ENCODE data around the gene SH3BGR.

The SH3BGR gene

DNA sequence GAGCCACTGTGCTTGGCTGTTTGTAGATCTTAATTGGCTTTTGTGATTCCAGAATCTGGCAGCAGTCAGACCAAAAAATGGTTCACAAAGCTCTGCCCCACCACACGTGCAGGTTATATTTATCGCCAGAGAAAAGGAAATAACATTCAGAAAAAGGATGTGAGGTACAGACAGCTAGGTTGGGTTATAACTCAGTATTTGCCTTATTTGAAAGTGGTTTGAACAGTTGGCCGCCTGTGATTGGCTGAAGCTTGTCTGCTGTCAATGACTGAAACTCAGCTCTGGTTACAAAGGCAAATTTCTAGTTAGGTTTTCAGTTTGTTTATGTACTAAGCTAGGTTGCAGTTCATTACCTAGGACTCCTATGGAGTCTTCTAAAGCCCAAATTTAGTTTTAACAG lies 9.6 kb downstream of the SH3BGR start:
- DNase-seq = no peak

DNA sequence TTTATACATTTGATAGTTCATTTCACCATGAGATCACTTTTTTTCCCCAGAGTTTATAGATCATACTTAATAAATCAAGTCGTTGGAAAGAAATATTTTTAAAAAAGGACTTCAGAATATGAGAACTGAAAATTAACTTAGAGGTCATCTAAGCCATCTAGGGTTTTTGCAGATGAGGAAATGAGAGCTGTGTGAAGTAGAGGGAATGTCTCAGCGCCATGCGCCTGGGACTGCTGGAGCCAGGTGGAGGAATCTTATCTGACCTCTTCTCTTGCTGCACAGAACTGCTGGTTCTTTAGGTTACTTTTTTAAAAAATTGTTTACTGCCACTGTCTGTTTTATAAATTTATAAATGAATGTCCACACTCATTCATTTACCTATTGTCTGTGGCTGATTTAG lies 11.5 kb downstream of the SH3BGR start:
- no peak for DNase-seq

DNA sequence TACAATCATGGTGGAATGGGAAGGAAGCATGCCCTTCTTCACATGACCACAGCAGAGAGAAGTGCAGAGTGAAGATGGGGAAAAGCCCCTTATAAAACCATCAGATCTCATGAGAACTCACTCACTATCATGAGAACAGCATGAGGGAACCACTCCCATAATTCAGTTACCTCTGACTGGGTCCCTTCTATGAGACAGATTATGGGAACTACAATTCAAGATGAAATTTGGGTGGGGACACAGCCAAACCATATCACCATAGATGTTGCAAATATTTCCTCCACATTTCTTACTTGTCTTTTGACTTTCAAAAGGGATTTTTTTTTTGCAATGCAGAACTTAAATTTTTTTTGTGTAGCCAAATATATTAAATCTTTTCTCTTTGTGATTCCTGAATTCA lies 14.8 kb downstream of the SH3BGR start:
- no peak for DNase-seq

DNA sequence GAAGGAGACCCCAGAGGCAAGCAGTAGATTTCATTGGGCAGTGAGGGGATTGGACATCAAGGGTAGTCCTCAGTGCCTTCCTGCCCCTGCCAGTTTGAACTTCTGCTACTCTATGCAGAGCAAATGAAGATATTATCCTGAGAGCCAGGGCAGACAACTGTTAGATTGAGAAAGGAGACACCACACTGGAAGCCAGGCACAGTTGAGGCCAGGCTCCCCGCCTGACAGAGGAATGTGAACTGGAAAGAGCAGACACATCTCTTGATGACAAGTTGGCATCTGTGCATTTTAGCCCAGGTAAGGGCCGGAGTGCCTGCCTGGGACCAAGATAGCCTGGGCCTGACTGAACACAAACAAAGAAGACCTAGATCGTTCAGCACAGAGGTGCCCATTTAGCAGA lies 16.0 kb downstream of the SH3BGR start:
- no peak for DNase-seq

DNA sequence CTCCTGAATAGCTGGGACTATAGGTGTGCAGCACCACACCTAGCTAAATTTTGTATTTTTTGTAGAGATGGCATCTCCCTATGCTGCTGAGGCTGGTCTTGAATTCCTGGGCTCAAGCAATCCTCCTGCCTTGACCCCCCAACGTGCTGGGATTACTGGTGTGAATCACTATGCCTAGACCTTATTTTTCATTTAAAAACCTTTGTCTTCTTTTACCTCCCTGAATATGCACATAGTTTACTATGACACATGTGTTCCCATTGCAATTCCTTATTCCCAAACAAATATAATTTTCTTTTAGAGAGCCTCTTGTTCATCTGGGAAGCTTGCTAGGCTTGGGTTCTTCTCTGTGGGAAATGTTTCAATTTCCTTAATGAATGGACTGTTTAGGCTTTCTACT lies 16.8 kb downstream of the SH3BGR start:
- no peak for DNase-seq

DNA sequence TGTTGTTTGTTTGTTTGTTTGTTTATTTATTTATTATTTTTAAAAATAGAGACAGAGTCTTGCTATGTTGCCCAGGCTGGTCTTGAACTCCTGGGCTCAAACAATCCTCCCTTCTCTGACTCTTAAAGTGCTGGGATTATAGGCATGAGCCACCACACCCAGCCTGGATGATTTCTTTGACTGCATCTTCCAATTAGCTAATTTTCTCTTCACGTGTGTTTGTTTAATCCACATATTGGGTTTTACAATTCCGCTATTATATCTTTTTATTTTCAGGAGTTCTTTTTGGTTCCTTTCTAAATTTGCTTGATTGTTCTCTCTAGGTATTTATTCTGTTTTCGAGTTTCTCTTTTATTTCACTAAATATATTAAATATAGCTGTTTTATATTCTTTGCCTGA lies 19.8 kb downstream of the SH3BGR start:
- no peak for DNase-seq

DNA sequence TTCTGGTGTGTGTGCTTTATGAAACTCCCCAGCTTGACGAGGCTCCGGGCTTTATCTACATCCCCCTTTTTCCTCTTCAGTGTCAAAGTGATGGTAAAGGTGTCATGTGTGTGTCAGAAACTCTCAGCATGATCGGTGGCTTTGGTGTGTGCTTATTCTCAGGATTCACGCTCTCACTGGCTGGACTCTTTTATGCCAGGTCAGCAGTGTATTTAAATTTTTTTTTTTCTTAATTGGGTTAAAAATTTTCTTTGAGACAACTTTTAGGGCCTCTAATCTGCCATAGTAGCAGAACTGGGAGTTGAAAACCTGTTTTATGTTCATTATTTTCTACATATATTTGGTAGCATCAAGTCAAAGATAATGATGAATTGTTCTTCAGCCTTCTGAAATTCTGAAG lies 21.0 kb downstream of the SH3BGR start:
- no peak for DNase-seq

DNA sequence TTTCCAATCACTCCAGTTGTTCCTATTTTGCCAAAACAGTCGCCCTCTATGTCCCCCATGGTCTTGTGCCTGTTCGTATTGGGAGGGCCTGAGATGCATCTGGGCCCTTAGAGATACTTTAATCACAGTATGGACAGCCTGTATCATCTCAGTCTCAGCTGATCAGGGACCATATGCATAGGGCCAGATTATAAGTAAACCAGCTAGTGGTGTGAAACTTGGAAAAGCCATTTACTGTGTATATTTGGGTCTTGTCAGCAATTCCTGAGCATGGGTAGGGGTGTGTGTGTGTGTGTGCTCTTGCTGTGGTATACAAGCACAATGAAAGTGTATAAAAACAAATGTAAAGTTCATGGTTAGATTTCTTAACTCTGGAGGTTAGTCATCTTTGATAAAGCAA lies 22.8 kb downstream of the SH3BGR start:
- no peak for DNase-seq

DNA sequence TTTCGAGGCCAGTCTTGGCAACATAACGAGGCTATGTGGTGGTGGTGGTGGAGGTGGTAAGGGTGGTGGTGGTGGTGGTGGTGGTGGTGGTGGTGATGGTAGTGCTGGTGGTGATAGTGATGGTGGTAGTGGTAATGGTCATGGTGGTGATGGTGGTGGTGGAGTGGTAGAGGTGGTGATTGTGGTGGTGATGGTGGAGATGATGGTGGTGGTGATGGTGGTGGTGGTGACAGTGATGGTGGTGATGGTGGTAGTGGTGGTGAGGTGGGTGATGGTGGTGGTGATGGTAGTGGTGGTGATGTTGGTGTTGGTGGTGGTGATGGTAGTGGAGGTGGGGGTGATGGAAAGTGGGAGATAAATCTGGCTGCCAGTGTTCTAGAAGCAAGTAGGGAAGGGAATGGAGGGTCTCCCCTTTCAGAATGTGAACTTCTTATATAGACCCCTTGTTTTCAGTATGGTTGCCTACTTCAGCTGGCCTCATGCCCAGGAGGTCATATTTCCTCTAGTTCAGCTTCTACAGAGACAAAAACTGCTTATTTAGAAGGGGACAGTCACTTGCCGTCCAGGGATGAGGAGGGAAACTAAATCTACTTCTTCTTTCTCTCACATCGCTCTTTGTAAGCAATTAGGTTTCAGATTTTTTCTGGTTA lies 27.5 kb downstream of the SH3BGR start:
- no peak for DNase-seq

DNA sequence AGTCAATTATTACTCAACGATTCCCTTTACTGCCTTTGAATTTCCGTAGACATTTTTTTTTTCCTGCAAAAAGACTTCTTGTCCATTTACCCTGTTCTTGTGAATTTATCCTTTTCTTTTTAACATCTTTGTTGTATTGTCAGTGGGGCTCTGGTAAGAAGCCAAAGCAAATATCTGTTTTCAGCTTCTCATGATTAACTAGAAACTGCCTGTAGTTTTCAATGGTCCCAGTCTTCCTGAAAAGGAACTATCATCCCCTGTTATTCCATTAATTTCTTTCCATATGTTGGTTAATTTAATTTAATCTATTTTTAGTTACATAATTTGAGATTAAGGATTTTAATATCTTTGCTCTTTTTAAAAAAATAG lies 28.0 kb downstream of the SH3BGR start:
- DNase-seq = no peak

DNA sequence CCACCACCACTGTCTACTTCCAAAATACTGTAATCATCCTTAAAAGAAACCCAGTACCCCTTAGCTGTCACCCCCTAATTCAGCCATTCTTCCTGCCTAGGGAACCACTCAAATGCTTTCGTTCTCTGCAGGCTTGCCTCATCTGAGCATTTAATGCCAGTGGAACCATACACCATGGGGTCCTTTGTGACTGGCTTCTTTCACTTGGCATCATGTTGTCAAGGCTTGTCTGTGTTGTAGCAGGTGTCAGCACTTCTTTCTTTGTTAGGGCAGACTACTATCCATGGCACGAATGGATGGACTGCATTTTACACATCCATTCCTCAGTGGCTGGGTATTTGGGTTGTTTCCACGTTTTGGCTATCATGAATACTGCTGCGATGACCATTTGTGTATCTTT lies 28.5 kb downstream of the SH3BGR start:
- no peak for DNase-seq

DNA sequence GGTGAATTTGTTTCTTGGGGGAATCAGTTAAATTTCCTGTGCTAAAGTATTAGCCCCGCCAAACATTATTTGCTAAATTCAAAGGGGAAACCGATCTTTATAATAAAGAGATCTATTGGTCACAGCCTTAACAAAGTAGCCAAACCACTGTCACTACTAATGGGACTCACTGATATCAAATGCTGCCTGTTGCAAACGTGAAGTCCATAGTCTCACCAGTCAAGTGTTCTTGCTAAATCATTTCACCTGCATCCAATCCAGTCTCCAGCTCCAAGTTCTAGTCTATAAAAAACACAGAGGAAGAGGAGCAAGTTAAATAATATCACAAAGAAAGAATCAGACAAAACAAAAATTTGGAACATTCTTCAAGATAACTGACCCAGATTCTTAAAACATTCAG lies 30.1 kb downstream of the SH3BGR start:
- no peak for DNase-seq

DNA sequence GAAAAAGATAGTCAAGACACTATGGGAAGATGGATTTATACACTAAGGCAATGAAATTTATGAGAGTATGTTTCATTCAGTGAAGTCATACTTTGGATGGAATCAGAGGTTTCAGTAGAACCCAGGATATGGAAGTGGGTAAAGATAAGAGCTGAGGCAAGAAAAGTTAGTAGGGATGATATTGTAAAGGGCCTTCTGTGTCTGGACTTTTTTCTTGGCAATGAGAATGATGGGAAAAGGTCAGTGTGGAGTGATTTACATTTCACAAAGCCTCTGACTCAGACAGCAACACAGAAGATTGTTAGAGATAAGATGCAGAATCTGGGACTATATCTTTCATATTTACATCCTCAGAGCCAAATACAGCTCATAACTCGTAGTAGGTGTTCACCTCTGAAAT lies 32.1 kb downstream of the SH3BGR start:
- DNase-seq = no peak

DNA sequence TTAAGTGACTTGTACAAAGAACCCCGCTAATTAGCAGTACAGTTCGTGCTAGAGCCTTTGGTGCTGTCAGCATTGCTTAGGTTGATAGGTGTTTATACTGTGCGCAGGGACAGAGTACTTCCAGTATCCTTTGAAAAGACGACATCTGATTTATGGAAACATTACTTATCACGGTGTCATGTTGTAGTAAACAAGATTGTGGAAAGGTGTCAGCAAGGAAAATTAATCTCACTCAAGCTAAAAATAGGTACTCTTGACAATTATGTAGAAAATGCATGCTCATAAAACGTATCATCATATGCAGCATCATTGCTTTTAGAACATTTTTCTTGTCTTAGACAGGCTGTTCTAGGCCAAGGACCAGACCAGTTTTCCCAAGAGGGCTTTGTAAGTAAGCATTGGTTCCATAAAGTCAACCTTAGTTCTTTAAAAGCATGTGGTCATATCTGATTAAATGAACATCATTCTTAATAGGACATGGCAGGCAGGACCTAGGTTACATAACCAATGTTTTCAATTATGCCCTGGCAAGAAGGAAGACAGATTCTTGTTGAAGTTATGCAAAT lies 33.0 kb downstream of the SH3BGR start:
- DNase-seq = no peak

DNA sequence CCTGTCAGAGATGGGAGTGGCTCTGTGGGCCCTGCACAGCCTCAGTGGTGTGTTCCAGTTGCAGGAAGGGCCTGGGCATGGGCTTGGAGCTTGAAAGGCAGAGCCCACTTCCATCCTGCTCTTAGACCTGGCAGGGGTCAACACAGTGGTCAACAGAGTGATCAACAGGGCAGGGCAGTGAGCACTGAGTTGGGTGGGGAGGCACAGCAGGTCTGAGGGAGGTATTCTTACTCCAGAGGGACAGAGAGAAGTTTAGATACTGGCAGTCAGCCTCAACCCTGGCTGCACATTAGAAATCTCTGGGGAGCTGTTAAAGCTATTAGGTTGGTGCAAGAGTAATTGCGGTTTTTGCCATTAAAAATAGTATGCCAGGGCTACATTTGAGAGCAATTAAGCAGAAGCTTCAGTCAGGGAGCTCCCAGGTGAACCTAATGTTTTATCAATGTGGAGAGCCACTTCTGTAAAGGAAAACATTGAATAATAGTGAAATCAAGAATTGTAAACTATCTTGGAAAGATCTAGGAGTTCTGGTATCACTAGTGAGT lies 37.7 kb downstream of the SH3BGR start:
- no peak for DNase-seq

DNA sequence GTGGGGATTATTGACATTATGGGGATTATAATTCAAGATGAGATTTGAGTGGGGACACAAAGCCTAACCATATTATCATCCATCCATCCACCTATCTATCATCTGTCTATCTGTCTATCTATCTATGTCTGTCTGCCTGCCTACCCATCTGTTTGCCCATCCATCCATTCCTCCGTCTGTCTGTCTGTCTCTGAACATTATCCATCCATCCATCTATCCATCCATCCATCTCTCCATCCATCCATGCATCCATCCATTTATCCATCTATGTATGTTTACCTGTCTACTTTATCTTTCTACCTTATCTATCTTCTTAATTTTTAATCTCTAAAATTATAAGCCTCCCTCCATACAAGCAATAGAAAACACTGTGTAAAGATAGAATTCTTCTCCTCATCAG lies 47.4 kb downstream of the SH3BGR start:
- no peak for DNase-seq

DNA sequence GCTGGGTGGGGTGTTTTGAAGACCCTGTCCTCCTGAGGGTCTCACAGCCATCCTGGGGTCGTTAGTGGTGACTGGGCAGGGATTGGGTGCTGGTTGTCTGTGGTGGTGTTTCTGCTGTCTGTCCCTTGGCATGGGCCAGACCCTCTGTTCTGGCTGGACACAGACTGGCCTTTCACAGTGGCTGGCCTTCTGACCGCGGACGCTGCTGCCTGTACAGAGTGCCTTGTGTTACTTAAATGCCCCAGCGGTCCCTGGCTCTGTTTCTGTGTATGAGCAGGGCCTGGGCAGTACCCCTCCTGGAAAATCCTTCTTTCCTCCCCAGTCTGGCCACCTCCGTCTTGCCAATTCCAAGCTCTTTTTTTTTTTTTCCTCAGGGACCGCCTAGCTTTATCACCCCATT lies 50.9 kb downstream of the SH3BGR start:
- no peak for DNase-seq

DNA sequence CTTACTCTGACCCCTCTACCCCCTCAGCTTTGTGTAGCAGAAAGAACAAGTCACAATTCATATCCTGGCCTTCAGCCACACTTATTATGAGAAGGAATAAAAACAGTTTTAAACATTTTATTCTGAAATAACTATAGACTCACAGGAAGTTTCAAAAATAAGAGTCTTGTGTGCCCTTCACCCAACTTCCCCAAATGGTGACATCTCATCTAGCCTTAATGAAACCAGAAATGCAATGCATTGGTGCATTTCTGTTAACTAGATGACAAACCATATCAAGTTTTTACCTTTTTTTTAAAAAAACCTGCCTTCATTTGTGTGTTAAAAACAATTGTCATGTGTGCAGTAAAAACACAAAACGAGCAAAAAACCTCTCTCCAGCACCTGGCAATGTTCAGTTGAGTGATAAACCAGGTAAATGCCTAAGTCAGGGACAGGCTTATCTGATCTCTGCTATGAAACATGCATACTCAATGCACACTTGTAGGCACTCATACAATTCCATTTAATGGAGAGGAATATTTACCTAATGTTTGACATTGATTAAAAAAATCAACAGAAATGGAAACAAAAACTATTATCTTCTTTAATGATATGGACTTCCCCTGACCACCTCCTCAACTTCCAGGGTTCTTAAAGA lies 51.5 kb downstream of the SH3BGR start:
- no peak for DNase-seq

DNA sequence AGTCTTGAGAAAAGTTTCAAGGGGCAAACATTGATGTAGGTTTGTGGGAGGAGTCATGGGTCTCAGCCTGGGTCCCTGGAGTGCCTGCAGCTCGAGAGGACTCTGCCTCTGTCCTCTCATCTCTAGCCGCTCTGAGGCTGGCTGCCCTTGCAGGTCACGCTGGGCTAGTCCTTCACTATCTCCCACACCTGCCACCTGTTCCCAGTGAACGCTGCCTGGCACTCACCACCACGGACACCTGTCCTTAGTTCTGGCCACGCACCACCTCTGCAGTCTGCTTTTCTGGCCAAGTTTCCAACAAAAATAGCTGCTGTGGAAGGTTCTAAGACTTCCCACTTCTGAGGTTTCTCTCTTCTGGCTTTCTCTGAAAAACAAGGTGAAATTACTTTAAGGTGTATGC lies 52.5 kb downstream of the SH3BGR start:
- DNase-seq = no peak

DNA sequence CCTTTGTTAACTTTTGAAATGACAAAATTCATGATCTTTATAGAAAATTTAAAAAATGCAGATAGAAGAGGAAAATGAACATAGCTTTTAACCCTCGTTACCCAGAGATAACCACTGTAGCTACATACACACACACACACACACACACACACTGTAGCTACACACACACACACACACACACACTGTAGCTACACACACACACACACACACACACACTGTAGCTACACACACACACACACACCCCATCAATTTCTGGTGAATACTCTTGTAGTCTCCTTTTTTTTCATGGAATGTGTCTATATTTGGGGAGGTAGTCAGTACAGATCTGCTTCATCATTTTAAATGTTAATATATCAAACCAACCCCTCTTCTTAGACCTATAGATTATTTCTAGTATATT lies 58.5 kb downstream of the SH3BGR start:
- DNase-seq = no peak

DNA sequence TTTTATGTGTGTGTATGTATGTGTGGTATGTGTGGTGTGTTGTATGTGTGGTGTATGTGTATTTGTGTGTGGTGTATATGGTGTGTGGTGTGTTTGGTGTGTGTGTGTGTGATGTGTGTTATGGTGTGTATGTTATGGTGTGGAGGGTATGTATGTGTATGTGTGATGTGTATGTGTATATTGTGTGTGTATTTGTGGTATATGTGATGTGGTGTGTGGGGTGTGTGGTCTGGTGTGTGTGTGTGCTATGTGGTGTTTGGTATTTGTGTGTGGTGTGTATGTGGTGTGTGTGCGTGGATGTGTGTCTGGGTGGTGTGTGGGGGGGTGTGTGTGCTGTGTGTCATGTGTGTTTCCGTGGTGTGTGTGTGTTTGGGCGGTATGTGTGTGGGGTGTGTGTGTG lies 59.3 kb downstream of the SH3BGR start:
- DNase-seq = no peak

DNA sequence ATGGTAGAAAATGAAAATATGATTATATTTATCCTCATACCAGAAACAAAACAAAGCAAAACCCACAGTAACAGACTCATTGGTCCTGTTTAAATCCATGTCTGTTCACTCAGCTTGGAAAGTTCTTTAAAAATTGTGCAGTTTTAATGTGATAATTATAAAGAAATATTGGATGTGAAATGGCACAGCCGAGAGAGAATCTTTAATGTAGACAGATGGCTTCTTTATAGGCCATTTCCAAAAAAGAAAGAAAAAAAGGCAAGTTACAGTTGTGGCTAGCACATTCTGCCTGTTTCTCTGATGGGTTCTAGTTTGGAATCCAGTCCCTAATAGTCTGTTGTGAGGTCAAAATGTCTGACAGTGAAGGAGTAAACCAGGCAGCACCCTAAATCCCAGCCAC lies 62.0 kb downstream of the SH3BGR start:
- DNase-seq = no peak

DNA sequence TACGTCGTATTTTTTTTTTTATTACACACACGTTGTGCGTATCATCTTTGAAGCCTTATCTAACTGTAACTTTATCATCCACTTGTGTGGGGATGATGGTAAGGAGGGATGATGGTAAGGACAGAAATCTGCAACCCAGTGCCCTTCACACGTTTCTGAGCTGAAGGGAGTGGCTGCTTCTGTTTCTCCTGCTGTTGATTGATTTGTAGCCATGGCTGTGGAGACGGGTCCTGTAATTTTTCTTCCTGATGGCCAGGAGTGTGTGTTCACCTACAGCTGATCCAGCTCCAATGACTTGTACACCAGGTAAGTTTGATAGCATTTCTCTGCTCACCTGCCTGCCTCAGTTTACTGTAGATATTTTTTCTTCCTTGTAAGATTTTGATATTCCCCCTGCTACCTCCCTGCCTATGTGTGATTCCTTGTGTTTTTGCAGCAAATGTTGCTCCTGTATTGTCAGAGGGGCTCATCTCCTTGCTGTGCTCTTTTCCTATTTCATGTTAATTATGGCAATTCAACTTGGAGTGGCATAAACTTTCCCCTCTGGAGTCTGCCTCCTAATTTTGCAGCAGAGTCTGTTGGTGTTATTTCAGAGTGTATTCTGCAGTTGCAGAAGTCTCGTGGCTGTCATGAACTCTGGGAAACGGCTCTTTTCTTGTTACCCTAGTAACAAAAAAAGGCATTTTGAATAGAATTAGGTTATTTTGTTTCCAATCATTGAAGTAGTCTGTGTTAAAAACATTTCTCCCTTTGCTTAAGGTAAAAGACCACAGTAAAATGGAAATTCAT lies 64.1 kb downstream of the SH3BGR start:
- no peak for DNase-seq
